Activated naive CD4-positive, alpha-beta T cell treated with anti-CD3 and anti-CD28 coated beads, Interleukin-2, amount 50 U/mL, for 16 hours (primary cell): ENCODE data around the gene KCNIP4.
"Not testable (repeated sequence)": the region's sequence is repeated elsewhere in the genome, so short reads cannot be mapped to it uniquely, and the experiment has no call there.

ENCODE experiments used
- DNase-seq: peaks from one replicate; pipeline ENCODE4 v3.0.0-alpha.2; 2020

KCNIP4 gene

GRCh38 chr4:21450331-21450730 lies 498.2 kb downstream of the KCNIP4 start:
- DNase-seq, result no peak

GRCh38 chr4:21447301-21448054 lies 501.1 kb downstream of the KCNIP4 start:
- DNase-seq, result no peak

- no peak for DNase-seq
These were observed 528.4 kb downstream of the KCNIP4 start for GRCh38 chr4:21420166-21420565.

- DNase-seq, result no peak
These were observed 532.8 kb downstream of the KCNIP4 start for GRCh38 chr4:21415728-21416127.

- DNase-seq, result no peak
These were observed 534.7 kb downstream of the KCNIP4 start for GRCh38 chr4:21413807-21414370.

- no peak for DNase-seq
These were observed 537.5 kb downstream of the KCNIP4 start for GRCh38 chr4:21411086-21411485.

GRCh38 chr4:21410372-21410771 lies 538.2 kb downstream of the KCNIP4 start:
- DNase-seq, result no peak

- no peak for DNase-seq
These were observed 560.9 kb downstream of the KCNIP4 start for GRCh38 chr4:21387683-21388082.

- no peak for DNase-seq
These were observed 562.3 kb downstream of the KCNIP4 start for GRCh38 chr4:21386166-21386780.

GRCh38 chr4:21385706-21386105 lies 562.9 kb downstream of the KCNIP4 start:
- DNase-seq, result no peak

GRCh38 chr4:21384609-21385008 lies 564.0 kb downstream of the KCNIP4 start:
- no peak for DNase-seq

- no peak for DNase-seq
These were observed 567.7 kb downstream of the KCNIP4 start for GRCh38 chr4:21380861-21381260.

- DNase-seq, result no peak
These were observed 571.5 kb downstream of the KCNIP4 start for GRCh38 chr4:21377046-21377445.

GRCh38 chr4:21376176-21376575 lies 572.4 kb downstream of the KCNIP4 start:
- no peak for DNase-seq

- no peak for DNase-seq
These were observed 573.8 kb downstream of the KCNIP4 start for GRCh38 chr4:21374641-21375368.

- DNase-seq, result no peak
These were observed 581.0 kb downstream of the KCNIP4 start for GRCh38 chr4:21367567-21367966.

- DNase-seq, result no peak
These were observed 581.7 kb downstream of the KCNIP4 start for GRCh38 chr4:21366840-21367239.

GRCh38 chr4:21366312-21366711 lies 582.3 kb downstream of the KCNIP4 start:
- DNase-seq, result no peak

- no peak for DNase-seq
These were observed 584.9 kb downstream of the KCNIP4 start for GRCh38 chr4:21363701-21364100.

GRCh38 chr4:21352354-21352753 lies 596.2 kb downstream of the KCNIP4 start:
- DNase-seq, result not testable (repeated sequence)

GRCh38 chr4:21347142-21347541 lies 601.4 kb downstream of the KCNIP4 start:
- no peak for DNase-seq

- DNase-seq, result no peak
These were observed 620.4 kb downstream of the KCNIP4 start for GRCh38 chr4:21327976-21328700.

- no peak for DNase-seq
These were observed 628.5 kb downstream of the KCNIP4 start for GRCh38 chr4:21320034-21320433.
